Measurements from ENCODE around the gene OGDH.

DNA sequence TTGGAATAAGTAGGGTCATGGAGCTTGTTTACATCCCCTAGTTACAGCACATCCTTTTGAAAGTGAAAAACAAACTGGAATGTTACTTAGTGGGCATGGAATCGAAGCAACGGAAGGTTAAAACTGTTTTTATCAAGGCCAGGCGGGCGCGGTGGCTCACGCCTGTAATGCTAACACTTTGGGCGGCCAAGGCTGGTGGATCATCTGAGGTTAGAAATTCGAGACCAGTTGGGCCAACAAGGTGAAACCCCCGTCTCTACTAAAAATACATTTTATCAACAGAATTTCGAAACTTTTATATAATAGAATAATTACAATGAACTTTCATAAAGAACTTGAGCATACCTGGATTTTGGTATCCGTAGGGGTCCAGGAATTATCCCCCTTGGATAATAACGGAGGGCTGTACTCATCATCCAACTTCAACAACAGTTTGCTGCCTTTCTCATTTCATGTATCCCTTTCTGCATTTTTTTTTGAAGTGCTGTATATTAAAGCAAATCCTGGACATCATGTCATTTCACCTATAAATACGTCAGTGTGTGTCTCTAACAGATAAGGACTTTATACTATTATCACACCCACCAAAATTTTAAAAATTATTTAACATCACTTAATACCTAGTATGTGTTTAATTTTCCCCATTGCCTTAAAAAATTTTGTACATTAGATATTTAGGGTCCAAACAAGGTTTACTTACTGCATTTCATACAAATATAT lies 23.1 kb upstream of the OGDH start:
- TF ChIP-seq, protein P1, sequence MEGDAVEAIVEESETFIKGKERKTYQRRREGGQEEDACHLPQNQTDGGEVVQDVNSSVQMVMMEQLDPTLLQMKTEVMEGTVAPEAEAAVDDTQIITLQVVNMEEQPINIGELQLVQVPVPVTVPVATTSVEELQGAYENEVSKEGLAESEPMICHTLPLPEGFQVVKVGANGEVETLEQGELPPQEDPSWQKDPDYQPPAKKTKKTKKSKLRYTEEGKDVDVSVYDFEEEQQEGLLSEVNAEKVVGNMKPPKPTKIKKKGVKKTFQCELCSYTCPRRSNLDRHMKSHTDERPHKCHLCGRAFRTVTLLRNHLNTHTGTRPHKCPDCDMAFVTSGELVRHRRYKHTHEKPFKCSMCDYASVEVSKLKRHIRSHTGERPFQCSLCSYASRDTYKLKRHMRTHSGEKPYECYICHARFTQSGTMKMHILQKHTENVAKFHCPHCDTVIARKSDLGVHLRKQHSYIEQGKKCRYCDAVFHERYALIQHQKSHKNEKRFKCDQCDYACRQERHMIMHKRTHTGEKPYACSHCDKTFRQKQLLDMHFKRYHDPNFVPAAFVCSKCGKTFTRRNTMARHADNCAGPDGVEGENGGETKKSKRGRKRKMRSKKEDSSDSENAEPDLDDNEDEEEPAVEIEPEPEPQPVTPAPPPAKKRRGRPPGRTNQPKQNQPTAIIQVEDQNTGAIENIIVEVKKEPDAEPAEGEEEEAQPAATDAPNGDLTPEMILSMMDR (CRISPR knock-in tag; IDR thresholded peaks at IDR 0.05), result no peak
- TF ChIP-seq SMC3 (IDR thresholded peaks at IDR 0.05; ENCODE audit: low read length) (no peak), ZEB1 (IDR thresholded peaks at IDR 0.05; ENCODE audit: insufficient replicate concordance, low read depth) (no peak), ATF7-NPFF (CRISPR knock-in tag; IDR thresholded peaks at IDR 0.05; ENCODE audit: low read depth) (no peak), MXI1 (IDR thresholded peaks at IDR 0.05; ENCODE audit: borderline replicate concordance, low read depth, low read length) (no peak), MAFF (IDR thresholded peaks at IDR 0.05; ENCODE audit: low read depth, low read length) (no peak), POLR2AphosphoS5 (IDR thresholded peaks at IDR 0.05; ENCODE audit: low read depth, low read length) (no peak), ZKSCAN1 (IDR thresholded peaks at IDR 0.05; ENCODE audit: low read length) (no peak), TBP (CRISPR knock-in tag; IDR thresholded peaks at IDR 0.05) (no peak), FOSL1 (CRISPR knock-in tag; IDR thresholded peaks at IDR 0.05; ENCODE audit: borderline replicate concordance) (no peak), CHD2 (IDR thresholded peaks at IDR 0.05; ENCODE audit: low read depth, low read length) (no peak), NFE2L1 (CRISPR knock-in tag; IDR thresholded peaks at IDR 0.05; ENCODE audit: borderline replicate concordance) (no peak)
- TF ChIP-seq, protein P2, sequence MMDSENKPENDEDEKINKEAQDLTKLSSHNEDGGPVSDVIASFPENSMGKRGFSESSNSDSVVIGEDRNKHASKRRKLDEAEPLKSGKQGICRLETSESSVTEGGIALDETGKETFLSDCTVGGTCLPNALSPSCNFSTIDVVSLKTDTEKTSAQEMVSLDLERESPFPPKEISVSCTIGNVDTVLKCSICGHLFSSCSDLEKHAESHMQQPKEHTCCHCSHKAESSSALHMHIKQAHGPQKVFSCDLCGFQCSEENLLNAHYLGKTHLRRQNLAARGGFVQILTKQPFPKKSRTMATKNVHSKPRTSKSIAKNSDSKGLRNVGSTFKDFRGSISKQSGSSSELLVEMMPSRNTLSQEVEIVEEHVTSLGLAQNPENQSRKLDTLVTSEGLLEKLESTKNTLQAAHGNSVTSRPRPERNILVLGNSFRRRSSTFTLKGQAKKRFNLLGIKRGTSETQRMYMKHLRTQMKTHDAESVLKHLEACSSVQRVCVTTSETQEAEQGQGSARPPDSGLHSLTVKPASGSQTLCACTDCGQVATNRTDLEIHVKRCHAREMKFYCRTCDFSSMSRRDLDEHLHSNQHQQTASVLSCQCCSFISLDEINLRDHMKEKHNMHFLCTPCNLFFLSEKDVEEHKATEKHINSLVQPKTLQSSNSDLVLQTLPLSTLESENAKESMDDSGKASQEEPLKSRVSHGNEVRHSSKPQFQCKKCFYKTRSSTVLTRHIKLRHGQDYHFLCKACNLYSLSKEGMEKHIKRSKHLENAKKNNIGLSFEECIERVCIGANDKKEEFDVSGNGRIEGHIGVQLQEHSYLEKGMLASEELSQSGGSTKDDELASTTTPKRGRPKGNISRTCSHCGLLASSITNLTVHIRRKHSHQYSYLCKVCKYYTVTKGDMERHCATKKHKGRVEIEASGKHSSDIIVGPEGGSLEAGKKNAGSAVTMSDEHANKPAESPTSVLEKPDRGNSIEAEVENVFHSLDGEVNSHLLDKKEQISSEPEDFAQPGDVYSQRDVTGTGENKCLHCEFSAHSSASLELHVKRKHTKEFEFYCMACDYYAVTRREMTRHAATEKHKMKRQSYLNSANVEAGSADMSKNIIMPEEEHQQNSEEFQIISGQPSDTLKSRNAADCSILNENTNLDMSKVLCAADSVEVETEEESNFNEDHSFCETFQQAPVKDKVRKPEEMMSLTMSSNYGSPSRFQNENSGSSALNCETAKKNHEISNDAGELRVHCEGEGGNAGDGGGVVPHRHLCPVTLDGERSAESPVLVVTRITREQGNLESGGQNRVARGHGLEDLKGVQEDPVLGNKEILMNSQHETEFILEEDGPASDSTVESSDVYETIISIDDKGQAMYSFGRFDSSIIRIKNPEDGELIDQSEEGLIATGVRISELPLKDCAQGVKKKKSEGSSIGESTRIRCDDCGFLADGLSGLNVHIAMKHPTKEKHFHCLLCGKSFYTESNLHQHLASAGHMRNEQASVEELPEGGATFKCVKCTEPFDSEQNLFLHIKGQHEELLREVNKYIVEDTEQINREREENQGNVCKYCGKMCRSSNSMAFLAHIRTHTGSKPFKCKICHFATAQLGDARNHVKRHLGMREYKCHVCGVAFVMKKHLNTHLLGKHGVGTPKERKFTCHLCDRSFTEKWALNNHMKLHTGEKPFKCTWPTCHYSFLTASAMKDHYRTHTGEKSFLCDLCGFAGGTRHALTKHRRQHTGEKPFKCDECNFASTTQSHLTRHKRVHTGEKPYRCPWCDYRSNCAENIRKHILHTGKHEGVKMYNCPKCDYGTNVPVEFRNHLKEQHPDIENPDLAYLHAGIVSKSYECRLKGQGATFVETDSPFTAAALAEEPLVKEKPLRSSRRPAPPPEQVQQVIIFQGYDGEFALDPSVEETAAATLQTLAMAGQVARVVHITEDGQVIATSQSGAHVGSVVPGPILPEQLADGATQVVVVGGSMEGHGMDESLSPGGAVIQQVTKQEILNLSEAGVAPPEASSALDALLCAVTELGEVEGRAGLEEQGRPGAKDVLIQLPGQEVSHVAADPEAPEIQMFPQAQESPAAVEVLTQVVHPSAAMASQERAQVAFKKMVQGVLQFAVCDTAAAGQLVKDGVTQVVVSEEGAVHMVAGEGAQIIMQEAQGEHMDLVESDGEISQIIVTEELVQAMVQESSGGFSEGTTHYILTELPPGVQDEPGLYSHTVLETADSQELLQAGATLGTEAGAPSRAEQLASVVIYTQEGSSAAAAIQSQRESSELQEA (CRISPR knock-in tag; IDR thresholded peaks at IDR 0.05; ENCODE audit: not compliant biosample characterization), result no peak
- TF ChIP-seq, protein P3, sequence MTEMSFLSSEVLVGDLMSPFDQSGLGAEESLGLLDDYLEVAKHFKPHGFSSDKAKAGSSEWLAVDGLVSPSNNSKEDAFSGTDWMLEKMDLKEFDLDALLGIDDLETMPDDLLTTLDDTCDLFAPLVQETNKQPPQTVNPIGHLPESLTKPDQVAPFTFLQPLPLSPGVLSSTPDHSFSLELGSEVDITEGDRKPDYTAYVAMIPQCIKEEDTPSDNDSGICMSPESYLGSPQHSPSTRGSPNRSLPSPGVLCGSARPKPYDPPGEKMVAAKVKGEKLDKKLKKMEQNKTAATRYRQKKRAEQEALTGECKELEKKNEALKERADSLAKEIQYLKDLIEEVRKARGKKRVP (CRISPR knock-in tag; IDR thresholded peaks at IDR 0.05), result no peak
